IgD-negative memory B cell (primary cell): ENCODE measurements around the gene OR1F1. TPM values are rescaled to one million over a fixed set of nuclear protein-coding genes. Genes with fewer than 3 reads are reported as not detected.

Experiments used
- H3K27ac Mint-ChIP-seq, 3 donors: one replicate each; pipeline ENCODE4 v1.8.0; 2020 to 2022; ENCODE audit warnings: mild to moderate bottlenecking in 3 of 3, mixed read lengths in 3 of 3, moderate library complexity in 1 of 3
- H3K27me3 Mint-ChIP-seq: one replicate; pipeline ENCODE4 v1.8.0; 2021; ENCODE audit warnings: mixed read lengths
- H3K36me3 Mint-ChIP-seq: one replicate; pipeline ENCODE4 v1.8.0; 2020; ENCODE audit warnings: mild to moderate bottlenecking, mixed read lengths
- H3K4me1 Mint-ChIP-seq, 3 donors: one replicate each; pipeline ENCODE4 v1.8.0; 2020 to 2022; ENCODE audit warnings: mixed read lengths in 3 of 3, mild to moderate bottlenecking in 1 of 3
- H3K4me3 Mint-ChIP-seq, 4 donors: one replicate each; pipeline ENCODE4 v1.8.0; 2020 to 2022; ENCODE audit warnings: mild to moderate bottlenecking in 4 of 4, mixed read lengths in 4 of 4, moderate library complexity in 3 of 4
- H3K9me3 Mint-ChIP-seq, 3 donors: one replicate each; pipeline ENCODE4 v1.8.0; 2020 to 2021; ENCODE audit warnings: mixed read lengths in 3 of 3, mild to moderate bottlenecking in 1 of 3
- polyA plus RNA-seq: library from polyadenylated mRNA; unstranded; fragments of 300-500 nt; fragmentation: Illumina TruSeq; gene quantifications from one replicate; pipeline ENCODE4 v1.2.3, GENCODE V29; 2021

Gene OR1F1
- polyA plus RNA-seq, 1 donor from 2014 or later, result not detected

GRCh38 chr16:3249451-3249850 lies 61.4 kb downstream of the OR1F1 start:
- H3K4me1 Mint-ChIP-seq, result peaks cover 0 to 2% (median 0%) of the 10 kb centered on the region in 3 donors
- peaks cover 7% of the 10 kb centered on the region for H3K27me3 Mint-ChIP-seq
- no peaks in the 10 kb centered on the region for H3K9me3 Mint-ChIP-seq
- no peaks in the 10 kb centered on the region for H3K36me3 Mint-ChIP-seq
- no peak overlapping the region for H3K27ac Mint-ChIP-seq
- H3K4me3 Mint-ChIP-seq, result no peak overlapping the region

- no peak overlapping the region for H3K27ac Mint-ChIP-seq
- H3K27me3 Mint-ChIP-seq, result no peaks in the 10 kb centered on the region
- no peak overlapping the region for H3K4me3 Mint-ChIP-seq
- no peaks in the 10 kb centered on the region for H3K9me3 Mint-ChIP-seq
- no peaks in the 10 kb centered on the region for H3K4me1 Mint-ChIP-seq
- H3K36me3 Mint-ChIP-seq, result no peaks in the 10 kb centered on the region
Observed at GRCh38 chr16:3252967-3253366, 65.0 kb downstream of the OR1F1 start.

- Mint-ChIP-seq H3K27me3 (peaks cover 2% of the 10 kb centered on the region), H3K9me3 (no peaks in the 10 kb centered on the region), H3K27ac (no peak overlapping the region), H3K4me3 (no peak overlapping the region), H3K4me1 (no peaks in the 10 kb centered on the region), H3K36me3 (no peaks in the 10 kb centered on the region)
Observed at GRCh38 chr16:3254309-3254708, 66.3 kb downstream of the OR1F1 start.

Other genes starting within 250 kb of the OR1F1 start
- 1.5 TPM for gene KREMEN2, start 223.9 kb upstream of the OR1F1 start, polyA plus RNA-seq
- gene PAQR4, start 218.9 kb upstream of the OR1F1 start, polyA plus RNA-seq, result 1.9 TPM
- gene PKMYT1, start 207.8 kb upstream of the OR1F1 start, polyA plus RNA-seq, result 1.4 TPM
- gene CLDN9, start 175.3 kb upstream of the OR1F1 start, polyA plus RNA-seq, result not detected
- not detected for gene CLDN6, start 170.0 kb upstream of the OR1F1 start, polyA plus RNA-seq
- gene TNFRSF12A, start 167.8 kb upstream of the OR1F1 start, polyA plus RNA-seq, result 0.31 TPM
- 26.2 TPM for gene HCFC1R1, start 164.3 kb upstream of the OR1F1 start, polyA plus RNA-seq
- gene THOC6, start 164.2 kb upstream of the OR1F1 start, polyA plus RNA-seq, result 48.2 TPM
- gene BICDL2, start 151.3 kb upstream of the OR1F1 start, polyA plus RNA-seq, result not detected
- gene MMP25, start 141.6 kb upstream of the OR1F1 start, polyA plus RNA-seq, result 0.40 TPM
- 59.8 TPM for gene IL32, start 122.6 kb upstream of the OR1F1 start, polyA plus RNA-seq
- gene ZSCAN10, start 88.9 kb upstream of the OR1F1 start, polyA plus RNA-seq, result not detected
- not detected for gene ZNF205, start 75.6 kb upstream of the OR1F1 start, polyA plus RNA-seq
- gene ZNF213, start 53.2 kb upstream of the OR1F1 start, polyA plus RNA-seq, result 1.9 TPM
- 8.3 TPM for gene ZNF200, start 47.0 kb downstream of the OR1F1 start, polyA plus RNA-seq
- gene MEFV, start 68.4 kb downstream of the OR1F1 start, polyA plus RNA-seq, result not detected
- 61.3 TPM for gene ZNF263, start 95.3 kb downstream of the OR1F1 start, polyA plus RNA-seq
- gene TIGD7, start 117.2 kb downstream of the OR1F1 start, polyA plus RNA-seq, result 4.4 TPM
- gene ZNF75A, start 117.3 kb downstream of the OR1F1 start, polyA plus RNA-seq, result 27.1 TPM
- gene OR2C1, start 167.7 kb downstream of the OR1F1 start, polyA plus RNA-seq, result not detected
- 16.9 TPM for gene ZSCAN32, start 212.8 kb downstream of the OR1F1 start, polyA plus RNA-seq
- gene ZNF174, start 213.0 kb downstream of the OR1F1 start, polyA plus RNA-seq, result 15.5 TPM